Trophoblast cell (in vitro differentiated cells and primary cell): ENCODE results near the gene EFEMP1.

Experiments used
- DNase-seq, 2 donors: peaks; one replicate each; pipeline ENCODE4 v3.0.0-alpha.2; 2016
- H2AFZ ChIP-seq: 2 replicates; pipeline ENCODE4 v1.6.1; 2013; ENCODE audit warnings: low read length, moderate library complexity, mild to moderate bottlenecking; ENCODE audit not compliant: insufficient read depth, poor library complexity
- H2AK5ac ChIP-seq: 2 replicates; pipeline ENCODE4 v1.6.1; 2013; ENCODE audit warnings: mild to moderate bottlenecking, low read length
- H2BK120ac ChIP-seq: 2 replicates; pipeline ENCODE4 v1.6.1; 2013; ENCODE audit warnings: low read length, mild to moderate bottlenecking, moderate library complexity; ENCODE audit not compliant: insufficient read depth, poor library complexity
- H2BK12ac ChIP-seq: 2 replicates; pipeline ENCODE4 v1.6.1; 2013; ENCODE audit warnings: mild to moderate bottlenecking, low read length, moderate library complexity
- H2BK5ac ChIP-seq: 2 replicates; pipeline ENCODE4 v1.6.1; 2013; ENCODE audit warnings: low read length, low read depth, moderate library complexity, mild to moderate bottlenecking; ENCODE audit not compliant: poor library complexity
- H3K14ac ChIP-seq: 2 replicates; pipeline ENCODE4 v1.6.1; 2013; ENCODE audit warnings: mild to moderate bottlenecking, low read length
- H3K18ac ChIP-seq: 2 replicates; pipeline ENCODE4 v1.6.1; 2013; ENCODE audit warnings: mild to moderate bottlenecking, low read length
- H3K23ac ChIP-seq: 2 replicates; pipeline ENCODE4 v1.6.1; 2013; ENCODE audit warnings: low read length
- H3K27ac ChIP-seq: 2 replicates; pipeline ENCODE4 v1.5.1; 2013; ENCODE audit warnings: low read depth, mild to moderate bottlenecking, inconsistent platforms, low read length, moderate library complexity
- H3K27me3 ChIP-seq: 2 replicates; pipeline ENCODE4 v1.6.1; 2013; ENCODE audit warnings: inconsistent platforms, mild to moderate bottlenecking, low read length, moderate library complexity; ENCODE audit not compliant: insufficient read depth
- H3K36me3 ChIP-seq, 2 experiments: 1 replicate in 1 of 2; 2 replicates in 1 of 2; pipeline ENCODE4 v1.6.1; 2013; ENCODE audit warnings: low read length in 2 of 2, mild to moderate bottlenecking in 2 of 2, moderate library complexity in 1 of 2; ENCODE audit not compliant: insufficient read depth in 2 of 2, control insufficient read depth in 1 of 2
- H3K4ac ChIP-seq: 2 replicates; pipeline ENCODE4 v1.6.1; 2013; ENCODE audit warnings: low read depth, mild to moderate bottlenecking, low read length, moderate library complexity
- H3K4me1 ChIP-seq, 2 experiments: 1 replicate in 1 of 2; 2 replicates in 1 of 2; pipeline ENCODE4 v1.6.1; 2013; ENCODE audit warnings: low read length in 2 of 2, mild to moderate bottlenecking in 2 of 2, moderate library complexity in 1 of 2; ENCODE audit not compliant: insufficient read depth in 2 of 2, control insufficient read depth in 1 of 2
- H3K4me2 ChIP-seq: 2 replicates; pipeline ENCODE4 v1.6.1; 2013; ENCODE audit warnings: inconsistent platforms, mild to moderate bottlenecking, low read length, moderate library complexity
- H3K4me3 ChIP-seq: 2 replicates; pipeline ENCODE4 v1.5.1; 2013; ENCODE audit warnings: mild to moderate bottlenecking, low read depth, low read length, inconsistent platforms
- H3K79me1 ChIP-seq: one replicate; pipeline ENCODE4 v1.6.1; 2013; ENCODE audit warnings: low read length
- H3K79me2 ChIP-seq: 2 replicates; pipeline ENCODE4 v1.6.1; 2013; ENCODE audit warnings: low read length, mild to moderate bottlenecking; ENCODE audit not compliant: control insufficient read depth, insufficient read depth, poor library complexity
- H3K9ac ChIP-seq: 2 replicates; pipeline ENCODE4 v1.6.1; 2013; ENCODE audit warnings: mild to moderate bottlenecking, low read length
- H3K9me3 ChIP-seq: 2 replicates; pipeline ENCODE4 v1.6.1; 2013; ENCODE audit warnings: low read depth, mild to moderate bottlenecking, control low read depth, inconsistent platforms, low read length; ENCODE audit not compliant: insufficient read depth
- H4K12ac ChIP-seq: 2 replicates; pipeline ENCODE4 v1.6.1; 2013; ENCODE audit warnings: low read depth, mild to moderate bottlenecking, low read length, moderate library complexity
- H4K8ac ChIP-seq: 2 replicates; pipeline ENCODE4 v1.6.1; 2013; ENCODE audit warnings: low read depth, mild to moderate bottlenecking, low read length, moderate library complexity
- H4K91ac ChIP-seq: one replicate; pipeline ENCODE4 v1.6.1; 2013; ENCODE audit warnings: low read depth, mild to moderate bottlenecking, low read length, moderate library complexity
- WGBS: extraction: QIAGEN DNeasy Blood & Tissue Kit; methylation state at CpG from one replicate; pipeline ENCODE4 v1.1.7; 2013; ENCODE audit warnings: missing lambda C conversion rate; ENCODE audit not compliant: insufficient read length, insufficient coverage; ENCODE audit errors: extremely low coverage; 5-methylcytosine and 5-hydroxymethylcytosine counted together

EFEMP1 gene

GRCh38 chr2:55907686-55908085 lies 15.9 kb downstream of the EFEMP1 start:
- Histone ChIP-seq H3K9ac (peak overlapping the region; percentile 40), H3K4me2 (no peak overlapping the region), H4K91ac (no peak overlapping the region), H3K27ac (no peak overlapping the region), H3K18ac (no peak overlapping the region), H2BK120ac (no peak overlapping the region), H2BK12ac (no peak overlapping the region), H3K9me3 (no peaks in the 10 kb centered on the region), H3K23ac (no peak overlapping the region), H3K79me1 (no peaks in the 10 kb centered on the region), H3K4me3 (no peak overlapping the region), H3K4me1 (no peaks in the 10 kb centered on the region), H2AK5ac (no peak overlapping the region), H4K8ac (no peak overlapping the region), H3K79me2 (no peaks in the 10 kb centered on the region), H3K36me3 (peaks cover 0 to 1% of the 10 kb centered on the region in 2 experiments), H3K27me3 (no peaks in the 10 kb centered on the region), H3K14ac (no peak overlapping the region), H2BK5ac (no peak overlapping the region), H3K4ac (no peak overlapping the region), H2AFZ (no peak overlapping the region), H4K12ac (no peak overlapping the region)
- DNase-seq: no peak
- WGBS: no CpG with 5 or more reads among the region's 3 CpGs

- no peaks in the 10 kb centered on the region for H3K79me1 ChIP-seq
- H3K9me3 ChIP-seq: no peaks in the 10 kb centered on the region
- no peak overlapping the region for H3K4me2 ChIP-seq
- peaks cover 0 to 1% of the 10 kb centered on the region in 2 experiments for H3K36me3 ChIP-seq
- no peak overlapping the region for H4K8ac ChIP-seq
- no peak overlapping the region for H3K14ac ChIP-seq
- no peak overlapping the region for H3K18ac ChIP-seq
- H2BK12ac ChIP-seq: no peak overlapping the region
- no peak overlapping the region for H3K4ac ChIP-seq
- no peak for DNase-seq
- no peak overlapping the region for H2BK120ac ChIP-seq
- H3K4me1 ChIP-seq: no peaks in the 10 kb centered on the region
- no peak overlapping the region for H3K27ac ChIP-seq
- H3K27me3 ChIP-seq: no peaks in the 10 kb centered on the region
- WGBS: no CpG with 5 or more reads among the region's 1 CpG
- no peaks in the 10 kb centered on the region for H3K79me2 ChIP-seq
- H3K23ac ChIP-seq: no peak overlapping the region
- H4K12ac ChIP-seq: no peak overlapping the region
- no peak overlapping the region for H2AK5ac ChIP-seq
- H3K9ac ChIP-seq: no peak overlapping the region
- H2BK5ac ChIP-seq: no peak overlapping the region
- H4K91ac ChIP-seq: no peak overlapping the region
- H3K4me3 ChIP-seq: no peak overlapping the region
- H2AFZ ChIP-seq: no peak overlapping the region
Observed at GRCh38 chr2:55906993-55907392, 16.6 kb downstream of the EFEMP1 start.

- Histone ChIP-seq H3K79me2 (no peaks in the 10 kb centered on the region), H2BK5ac (no peak overlapping the region), H3K4me3 (no peak overlapping the region), H3K18ac (no peak overlapping the region), H2AFZ (no peak overlapping the region), H2AK5ac (no peak overlapping the region), H4K8ac (no peak overlapping the region), H3K27me3 (no peaks in the 10 kb centered on the region), H3K23ac (no peak overlapping the region), H2BK12ac (no peak overlapping the region), H3K4ac (no peak overlapping the region), H3K14ac (no peak overlapping the region), H3K79me1 (peaks cover 1% of the 10 kb centered on the region), H4K91ac (no peak overlapping the region), H3K9me3 (no peaks in the 10 kb centered on the region), H3K9ac (no peak overlapping the region), H3K36me3 (peaks cover 0 to 1% of the 10 kb centered on the region in 2 experiments), H4K12ac (no peak overlapping the region), H3K4me1 (no peaks in the 10 kb centered on the region), H3K4me2 (no peak overlapping the region), H2BK120ac (no peak overlapping the region), H3K27ac (no peak overlapping the region)
- WGBS: no CpG with 5 or more reads among the region's 2 CpGs
- DNase-seq: no peak
Observed at GRCh38 chr2:55903727-55904126, 19.9 kb downstream of the EFEMP1 start.

- Histone ChIP-seq H2BK120ac (no peak overlapping the region), H3K23ac (no peak overlapping the region), H3K79me2 (no peaks in the 10 kb centered on the region), H3K4ac (no peak overlapping the region), H3K4me1 (no peaks in the 10 kb centered on the region), H4K91ac (no peak overlapping the region), H4K12ac (no peak overlapping the region), H2AK5ac (no peak overlapping the region), H3K18ac (no peak overlapping the region), H2AFZ (no peak overlapping the region), H3K27ac (no peak overlapping the region), H2BK12ac (no peak overlapping the region), H3K4me2 (no peak overlapping the region), H2BK5ac (no peak overlapping the region), H4K8ac (no peak overlapping the region), H3K79me1 (peaks cover 1% of the 10 kb centered on the region), H3K9me3 (no peaks in the 10 kb centered on the region), H3K36me3 (peaks cover 0 to 1% of the 10 kb centered on the region in 2 experiments), H3K4me3 (no peak overlapping the region), H3K27me3 (no peaks in the 10 kb centered on the region), H3K9ac (no peak overlapping the region), H3K14ac (no peak overlapping the region)
- no peak for DNase-seq
Observed at GRCh38 chr2:55902971-55903370, 20.6 kb downstream of the EFEMP1 start.
